ENCODE data around the gene SPRTN. TPM values are rescaled to one million over a fixed set of nuclear protein-coding genes. Genes with fewer than 3 reads are reported as not detected.
A peak's percentile ranks its signal among the peaks of the same experiment; 100 is the strongest.

The SPRTN gene
- total and polyA plus RNA-seq, 2 of the 8 experiments (the other 6 are each of a cell fraction or from before 2014, with no cell fraction given), result 6.6 to 15.1 TPM

GRCh38 chr1:231337472-231338269 is 422 bp upstream of the SPRTN start, which contains the start of gene EXOC8 (continued):
- TF ChIP-seq CHD7 (IDR thresholded peaks at IDR 0.05; ENCODE audit: insufficient replicate concordance, low read length), result no peak
- TF ChIP-seq ATF2 (IDR thresholded peaks at IDR 0.05; ENCODE audit: low read length), result 0 out of 2 replicates have a peak, but pooled peaks have one; percentile 48
- peak; percentile 94 for TF ChIP-seq BRCA1 (IDR thresholded peaks at IDR 0.05; ENCODE audit: low read depth, low read length)
- no peak for TF ChIP-seq CTBP2 (IDR thresholded peaks at IDR 0.05; ENCODE audit: borderline replicate concordance, insufficient read depth, insufficient read length, low read length)
- TF ChIP-seq ATF3 (IDR thresholded peaks at IDR 0.05; ENCODE audit: insufficient read depth, low read depth, low read length), result peak; percentile 64; the same call in 1 of the 2 replicates
- TF ChIP-seq GABPA (IDR thresholded peaks at IDR 0.05; ENCODE audit: borderline replicate concordance, insufficient read depth, low read length), result no peak
